Measurements from ENCODE around the gene NRARP. TPM values are rescaled to one million over a fixed set of nuclear protein-coding genes. Genes with fewer than 3 reads are reported as not detected.

NRARP gene
- total and polyA plus RNA-seq, 2 of the 13 experiments (the other 11 are each of a cell fraction or from before 2014, with no cell fraction given) = 0.22 to 0.46 TPM

DNA sequence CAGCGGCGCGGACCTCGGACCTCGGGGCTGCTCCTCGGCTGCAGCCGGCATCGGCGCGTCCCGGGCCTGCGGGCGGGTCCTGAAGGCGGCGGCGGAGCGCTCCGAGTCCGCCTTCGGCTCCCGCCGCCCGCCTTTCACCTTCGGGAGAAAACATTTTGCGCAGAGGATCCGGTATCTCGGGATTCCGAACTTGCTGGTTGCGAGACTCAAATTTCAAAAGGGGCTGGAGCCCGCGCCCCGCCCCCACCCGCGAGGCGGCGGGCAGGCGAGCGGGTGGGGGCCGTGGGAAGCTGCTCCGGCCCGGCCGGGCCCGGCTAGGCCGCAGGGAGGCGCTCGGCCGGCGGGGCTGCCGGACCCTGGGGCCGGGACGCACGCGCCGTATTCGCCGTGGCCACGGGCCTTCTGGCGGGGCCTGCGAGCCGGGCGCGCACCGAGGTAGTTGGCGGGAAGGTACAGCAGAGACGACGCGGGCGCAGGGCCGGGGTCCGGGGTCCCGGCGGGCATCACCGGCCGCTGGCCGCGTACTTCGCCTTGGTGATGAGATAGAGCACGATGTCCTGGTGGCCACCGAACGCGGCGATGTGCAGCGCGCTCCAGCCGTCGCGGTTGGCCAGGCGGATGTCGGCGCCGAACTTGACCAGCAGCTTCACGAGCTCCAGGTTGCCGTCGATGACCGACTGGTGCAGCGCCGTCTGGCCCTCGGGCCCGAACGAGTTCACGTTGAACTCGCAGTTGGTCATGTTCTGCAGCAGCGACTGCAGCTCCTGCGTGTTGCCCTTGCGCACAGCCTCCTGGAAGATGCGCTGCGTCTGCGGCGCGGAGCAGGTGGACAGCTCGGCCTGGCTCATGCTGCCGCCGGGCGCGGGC lies 757 bp downstream of the NRARP start (continued):
- TF ChIP-seq ZBTB39 (CRISPR knock-in tag; IDR thresholded peaks at IDR 0.05) (no peak), ZUFSP (CRISPR knock-in tag; IDR thresholded peaks at IDR 0.05; ENCODE audit: borderline replicate concordance) (no peak), AKNA (CRISPR knock-in tag; IDR thresholded peaks at IDR 0.05; ENCODE audit: borderline replicate concordance) (no peak), ZNF549 (CRISPR knock-in tag; IDR thresholded peaks at IDR 0.05) (no peak), ZKSCAN8 (CRISPR knock-in tag; IDR thresholded peaks at IDR 0.05; ENCODE audit: borderline replicate concordance) (no peak), ZFP36 (IDR thresholded peaks at IDR 0.05; ENCODE audit: borderline replicate concordance, low read depth, low read length, partially characterized antibody) (no peak), POLR2G (IDR thresholded peaks at IDR 0.05; ENCODE audit: low read depth, low read length) (no peak), TFDP2 (CRISPR knock-in tag; IDR thresholded peaks at IDR 0.05) (peak; percentile 69), ISL2 (CRISPR knock-in tag; IDR thresholded peaks at IDR 0.05) (no peak), NR2F1 (CRISPR knock-in tag; IDR thresholded peaks at IDR 0.05) (no peak), SP4 (CRISPR knock-in tag; IDR thresholded peaks at IDR 0.05) (0 out of 2 replicates have a peak, but pooled peaks have one; percentile 18), ZNF20 (CRISPR knock-in tag; IDR thresholded peaks at IDR 0.05) (no peak), YEATS4 (CRISPR knock-in tag; IDR thresholded peaks at IDR 0.05; ENCODE audit: borderline replicate concordance) (no peak), KDM5B (CRISPR knock-in tag; IDR thresholded peaks at IDR 0.05; ENCODE audit: borderline replicate concordance) (peak; percentile 7; the same call in 1 of the 2 replicates), ZFY (CRISPR knock-in tag; IDR thresholded peaks at IDR 0.05) (peak; percentile 71), GFI1 (CRISPR knock-in tag; IDR thresholded peaks at IDR 0.05; ENCODE audit: borderline replicate concordance) (no peak), ZNF790 (CRISPR knock-in tag; IDR thresholded peaks at IDR 0.05; ENCODE audit: borderline replicate concordance) (no peak), STAT5B (CRISPR knock-in tag; IDR thresholded peaks at IDR 0.05) (no peak)
